Dermis microvascular lymphatic vessel endothelial cell (primary cell): ENCODE results near the gene ACAP2. TPM values are rescaled to one million over a fixed set of nuclear protein-coding genes. Genes with fewer than 3 reads are reported as not detected.

ENCODE experiments used
- total RNA-seq: library from RNA; depleted of rRNA; stranded (reverse); fragments of >200 nt; gene quantifications from 2 replicates; pipeline ENCODE4 v1.2.1, GENCODE V29; 2014

The ACAP2 gene
- total RNA-seq, 1 donor from 2014 or later = 36.2 TPM

Other genes starting within 250 kb of the ACAP2 start
- gene XXYLT1, start 171.9 kb downstream of the ACAP2 start, total RNA-seq = 19.0 and 26.9 TPM in 2 replicates
- 112 and 255 TPM in 2 replicates for gene PPP1R2, start 100.3 kb upstream of the ACAP2 start, total RNA-seq
- gene APOD, start 140.9 kb upstream of the ACAP2 start, total RNA-seq = 12.9 and 14.5 TPM in 2 replicates